ENCODE measurements around the gene SORCS2.

GRCh38 chr4:7336732-7337131 is 144.4 kb downstream of the SORCS2 start:
- TF ChIP-seq GATA3 (IDR thresholded peaks at IDR 0.05; ENCODE audit: low read depth, low read length) (no peak), GATA2 (IDR thresholded peaks at IDR 0.05; ENCODE audit: low read depth, low read length) (no peak)

Data from SH-SY5Y (cell line).